Effector CD8-positive, alpha-beta T cell (primary cell): Measurements from ENCODE around the gene NSA2.
"Not testable (repeated sequence)": the region's sequence is repeated elsewhere in the genome, so short reads cannot be mapped to it uniquely, and the experiment has no call there.

Experiments
- DNase-seq: peaks from one replicate; lab custom pipeline; 2025; lab: John Stamatoyannopoulos, UW
- total RNA-seq, 4 experiments: gene quantifications; one replicate each; lab custom pipeline; 2026; lab: John Stamatoyannopoulos, UW

Gene NSA2
- 75.4 to 134 (median 97.8) reads per million in 4 experiments for total RNA-seq

GRCh38 chr5:74766849-74767578 lies at the start of gene NSA2, which contains the start of gene GFM2:
Gene NSA2, plus strand, starts transcription at chr5:74767249. Its CDS starts 112 bp downstream, at chr5:74767361.
Gene GFM2, minus strand, starts transcription at chr5:74767117. Its CDS starts 3,375 bp downstream, at chr5:74763742.
- peak; percentile 85 for DNase-seq

- DNase-seq: no peak
These were observed 49.5 kb upstream of the NSA2 start for GRCh38 chr5:74717596-74717995.

- no peak for DNase-seq
These were observed 44.8 kb upstream of the NSA2 start for GRCh38 chr5:74722271-74722670.

- no peak for DNase-seq
These were observed 41.7 kb upstream of the NSA2 start for GRCh38 chr5:74725331-74725730.

- DNase-seq: no peak
These were observed 30.3 kb upstream of the NSA2 start for GRCh38 chr5:74736759-74737158.

- DNase-seq: no peak
These were observed 28.6 kb upstream of the NSA2 start for GRCh38 chr5:74738406-74738805.

GRCh38 chr5:74748742-74749141 lies 18.3 kb upstream of the NSA2 start:
- DNase-seq: not testable (repeated sequence)

GRCh38 chr5:74761241-74761640 lies 5.8 kb upstream of the NSA2 start:
- no peak for DNase-seq

- DNase-seq: no peak
These were observed 4.5 kb upstream of the NSA2 start for GRCh38 chr5:74762599-74762998.

GRCh38 chr5:74763504-74763903 lies 3.5 kb upstream of the NSA2 start:
- DNase-seq: no peak

- DNase-seq: no peak
These were observed 1.8 kb upstream of the NSA2 start for GRCh38 chr5:74765201-74765600.

GRCh38 chr5:74765929-74766328 lies 1.1 kb upstream of the NSA2 start:
- no peak for DNase-seq

GRCh38 chr5:74766418-74766848 lies 616 bp upstream of the NSA2 start:
- DNase-seq: no peak

GRCh38 chr5:74767579-74767913 lies 497 bp downstream of the NSA2 start:
- DNase-seq: no peak

- DNase-seq: no peak
These were observed 5.3 kb downstream of the NSA2 start for GRCh38 chr5:74772359-74772758.

- no peak for DNase-seq
These were observed 11.6 kb downstream of the NSA2 start for GRCh38 chr5:74778609-74779008.

GRCh38 chr5:74786851-74787250 lies 19.8 kb downstream of the NSA2 start:
- no peak for DNase-seq

- DNase-seq: no peak
These were observed 20.4 kb downstream of the NSA2 start for GRCh38 chr5:74787424-74787823.

- not testable (repeated sequence) for DNase-seq
These were observed 24.6 kb downstream of the NSA2 start for GRCh38 chr5:74791669-74792068.

- no peak for DNase-seq
These were observed 32.2 kb downstream of the NSA2 start for GRCh38 chr5:74798977-74799911.

GRCh38 chr5:74801197-74801596 lies 34.1 kb downstream of the NSA2 start:
- no peak for DNase-seq

- no peak for DNase-seq
These were observed 34.9 kb downstream of the NSA2 start for GRCh38 chr5:74801941-74802340.

- no peak for DNase-seq
These were observed 43.9 kb downstream of the NSA2 start for GRCh38 chr5:74810915-74811314.
